HepG2 (cell line): ENCODE results near the gene METTL26. TPM values are rescaled to one million over a fixed set of nuclear protein-coding genes. Genes with fewer than 3 reads are reported as not detected.
A peak's percentile ranks its signal among the peaks of the same experiment; 100 is the strongest.

Experiments used
- ATAC-seq: fragments of 200-7000 bp; cut with Tn5 transposase; 3 replicates; pipeline ENCODE4 v1.9.1; 2020; ENCODE audit warnings: mild to moderate bottlenecking, moderate library complexity
- BruUV-seq: library from RNA; stranded (reverse); fragments of 400-500 nt; replicated peaks from 2 replicates; lab custom pipeline; 2021; lab: Mats Ljungman, UMichigan
- CTCF ChIA-PET: fragments of 300-600 bp; formaldehyde crosslinking; extraction: SDS; loops from one replicate; lab custom pipeline; 2021; ENCODE audit warnings: low total read pairs, inconsistent platforms, low intra/inter-chr PET ratio; lab: Yijun Ruan, JAX
- POLR2A ChIA-PET: fragments of 350-600 bp; sonication (Branson Sonifier 250); formaldehyde crosslinking; loops from one replicate; lab custom pipeline; 2020; ENCODE audit warnings: antibody characterized with exemption, inconsistent platforms; lab: Yijun Ruan, JAX
- DNase-seq: peaks from one replicate; pipeline ENCODE4 v3.0.0-alpha.2; 2015; ENCODE audit warnings: low spot score
- FAIRE-seq: peaks from 3 replicates; lab custom pipeline; 2011; peaks lifted over from hg19 to GRCh38; lab: Jason Lieb, UNC
- H2AFZ ChIP-seq: one replicate; pipeline ENCODE4 v1.6.1; 2011; ENCODE audit warnings: low read length, inconsistent platforms
- H3K27ac ChIP-seq: fragments of 300-600 bp; 3 replicates; pipeline ENCODE4 v1.8.0; 2011; ENCODE audit warnings: mixed run types, mild to moderate bottlenecking, mixed read lengths, low read length, inconsistent platforms; ENCODE audit not compliant: insufficient read depth; ENCODE audit errors: extremely low read length
- H3K27me3 ChIP-seq, 2 experiments: fragments of 200-600 bp in 1 of 2; 2 replicates in 1 of 2; 3 replicates in 1 of 2; pipeline versions ENCODE4 v1.6.0 to v1.8.0; 2011; ENCODE audit warnings: low read length in 2 of 2, mild to moderate bottlenecking in 2 of 2, moderate library complexity in 2 of 2, inconsistent platforms in 1 of 2; ENCODE audit not compliant: insufficient read depth in 2 of 2, control insufficient read depth in 1 of 2
- H3K36me3 ChIP-seq, 2 experiments: fragments of 200-600 bp in 1 of 2; replicated peaks in 1 of 2; 2 replicates in 1 of 2; 3 replicates in 1 of 2; pipeline versions ENCODE4 v1.5.1 to v1.8.0; 2011; ENCODE audit warnings: low read length in 2 of 2, inconsistent platforms in 1 of 2; ENCODE audit not compliant: insufficient read depth in 2 of 2, control insufficient read depth in 1 of 2
- H3K4me1 ChIP-seq: 2 replicates; pipeline ENCODE4 v1.5.1; 2012; ENCODE audit warnings: low read length, inconsistent platforms; ENCODE audit not compliant: insufficient read depth
- H3K4me2 ChIP-seq: 2 replicates; pipeline ENCODE4 v1.6.0; 2011; ENCODE audit warnings: low read depth, low read length, inconsistent platforms
- H3K4me3 ChIP-seq, 3 experiments: fragments of 200-600 bp in 1 of 3; sonication (generic), shearing (Covaris generic) in 1 of 3; replicated peaks in 1 of 3; 2 replicates each; pipeline ENCODE4 v1.5.1; 2011 to 2016; ENCODE audit warnings: low read length in 3 of 3, inconsistent platforms in 2 of 3, low read depth in 2 of 3, mild to moderate bottlenecking in 2 of 3, control low read depth in 1 of 3, mixed read lengths in 1 of 3; ENCODE audit not compliant: insufficient read depth in 1 of 3
- H3K79me2 ChIP-seq: one replicate; pipeline ENCODE4 v1.6.1; 2011; ENCODE audit warnings: low read length, inconsistent platforms; ENCODE audit not compliant: insufficient read depth
- H3K9ac ChIP-seq: 2 replicates; pipeline ENCODE4 v1.6.0; 2011; ENCODE audit warnings: mild to moderate bottlenecking, low read depth, low read length, inconsistent platforms; ENCODE audit not compliant: insufficient read depth
- H3K9me3 ChIP-seq: 2 replicates; pipeline ENCODE4 v1.5.1; 2012; ENCODE audit warnings: mild to moderate bottlenecking, low read length
- H4K20me1 ChIP-seq: 2 replicates; pipeline ENCODE4 v1.6.0; 2011; ENCODE audit warnings: inconsistent platforms, mild to moderate bottlenecking, low read length, moderate library complexity; ENCODE audit not compliant: insufficient read depth
- EP300 ChIP-seq, 3 experiments: sonication (generic) in 1 of 3; formaldehyde crosslinking in 1 of 3; IDR thresholded peaks; 2 replicates each; pipeline versions ENCODE4 v1.5.1 to v1.6.1; 2011 to 2020; ENCODE audit warnings: low read depth in 2 of 3, low read length in 2 of 3, borderline replicate concordance in 1 of 3, improper control_type of control experiment in 1 of 3, mild to moderate bottlenecking in 1 of 3, missing genetic modification reagents in 1 of 3, moderate library complexity in 1 of 3
- FOSL2 ChIP-seq: sonication (generic); formaldehyde crosslinking; IDR thresholded peaks from 2 replicates; pipeline ENCODE4 v1.4.0; 2020; ENCODE audit warnings: missing genetic modification reagents
- SALL2 ChIP-seq: sonication (generic); formaldehyde crosslinking; IDR thresholded peaks from 2 replicates; pipeline ENCODE4 v1.8.1; 2023; ENCODE audit warnings: mild to moderate bottlenecking, missing genetic modification reagents, inconsistent platforms
- STAT5B ChIP-seq: sonication (generic); formaldehyde crosslinking; IDR thresholded peaks from 2 replicates; pipeline ENCODE4 v1.4.0; 2020; ENCODE audit warnings: missing genetic modification reagents
- ZBTB1 ChIP-seq: sonication (generic); formaldehyde crosslinking; IDR thresholded peaks from 2 replicates; pipeline ENCODE4 v1.4.0; 2020; ENCODE audit warnings: missing genetic modification reagents, borderline replicate concordance
- ZEB1 ChIP-seq: IDR thresholded peaks from 2 replicates; pipeline ENCODE4 v1.6.1; 2012; ENCODE audit warnings: mild to moderate bottlenecking, low read depth, inconsistent platforms; ENCODE audit not compliant: insufficient replicate concordance
- ZFAT ChIP-seq: sonication (generic); formaldehyde crosslinking; conservative IDR thresholded peaks from 2 replicates; pipeline ENCODE4 v1.8.1; 2023; ENCODE audit warnings: missing genetic modification reagents, inconsistent platforms
- ZNF260 ChIP-seq: sonication (generic); formaldehyde crosslinking; IDR thresholded peaks from 2 replicates; pipeline ENCODE4 v1.4.0; 2020; ENCODE audit warnings: missing genetic modification reagents, low read depth, mild to moderate bottlenecking, borderline replicate concordance
- ZNF780A ChIP-seq: sonication (generic); formaldehyde crosslinking; IDR thresholded peaks from 2 replicates; pipeline ENCODE4 v1.8.0; 2022; ENCODE audit warnings: mild to moderate bottlenecking, missing genetic modification reagents, moderate library complexity
- WGBS: methylation state at CpG from one replicate; pipeline ENCODE4 v1.1.6; 2017; ENCODE audit warnings: low lambda C conversion rate; 5-methylcytosine and 5-hydroxymethylcytosine counted together
- in situ Hi-C: cut with HindIII; loops from 2 replicates; pipeline ENCODE4 v1.10.0; 2017; ENCODE audit warnings: low pct_unique_long_range_greater_than_20kb; ENCODE audit not compliant: extremely low pct_ligation_motif_present
- intact Hi-C: fragments of 100-400 bp; cut with micrococcal nuclease; formaldehyde crosslinking; loops from one replicate; pipeline ENCODE4 v1.10.0; 2022; ENCODE audit not compliant: unreplicated experiment
- polyA plus RNA-seq, 8 experiments: library from polyadenylated mRNA; depleted of rRNA in 3 of 8; stranded (reverse) in 7 of 8; unstranded in 1 of 8; fragments of >200 nt; fragmentation: Illumina TruSeq in 4 of 8; extraction: Trizol in 4 of 8; gene quantifications; 2 replicates each; pipeline versions ENCODE4 v1.2.1 to v1.2.3, GENCODE V29; 2011 to 2016; ENCODE audit warnings: low read depth in 4 of 8, missing spikeins in 1 of 8, mixed read lengths in 1 of 8; ENCODE audit not compliant: insufficient read depth in 1 of 8
- total RNA-seq, 5 experiments: library from RNA; depleted of rRNA; stranded (reverse); fragments of >200 nt; fragmentation: Illumina TruSeq; extraction: Trizol; gene quantifications; 2 replicates each; pipeline ENCODE4 v1.2.3, GENCODE V29; 2016; ENCODE audit warnings: low read depth in 1 of 5
- TF ChIP-seq, protein P1 (sequence below): sonication (generic); formaldehyde crosslinking; IDR thresholded peaks from 2 replicates; pipeline ENCODE4 v1.8.1; 2023; ENCODE audit warnings: missing genetic modification reagents, mild to moderate bottlenecking, borderline replicate concordance

The METTL26 gene
- total and polyA plus RNA-seq, 2 of the 13 experiments (the other 11 are each of a cell fraction or from before 2014, with no cell fraction given), result 65.5 to 70.1 TPM

DNA sequence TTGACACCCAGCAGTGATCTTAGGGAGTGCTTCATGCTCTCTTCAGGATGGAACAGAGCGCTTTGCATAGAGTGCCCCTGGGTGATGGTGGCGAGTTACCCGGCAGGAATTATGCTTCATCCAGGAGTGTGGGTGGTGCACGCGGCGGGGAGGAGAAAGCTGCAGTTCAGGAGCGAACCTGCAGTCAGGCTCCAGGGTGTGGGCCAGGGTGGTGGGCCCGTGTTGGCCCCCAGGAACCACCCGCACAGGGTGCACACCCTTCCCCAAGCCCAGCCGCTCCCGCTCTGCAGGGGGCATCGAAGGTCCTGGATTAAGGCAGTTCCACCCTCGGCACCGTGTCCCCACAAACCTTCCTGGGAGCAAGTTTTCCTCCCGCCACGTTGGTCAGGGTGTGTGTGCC is 42.3 kb downstream of the METTL26 start:
- no peak overlapping the region for H3K9ac ChIP-seq
- H3K4me2 ChIP-seq, result no peak overlapping the region; the same call in 1 of the 2 replicates
- no peak for ATAC-seq
- in situ Hi-C loops, result no loop called here
- intact Hi-C loops, result no loop called here
- no peak overlapping the region for H3K4me3 ChIP-seq
- TF ChIP-seq ZBTB1 (CRISPR knock-in tag) (no peak), ZNF260 (no peak), ZNF780A (CRISPR knock-in tag) (no peak)
- peaks cover 10% of the 10 kb centered on the region; the same call in 1 of the 2 replicates for H4K20me1 ChIP-seq
- H3K27me3 ChIP-seq, result no peaks in the 10 kb centered on the region; a peak in 1 of 5 replicates
- 98% methylated on average over 11 of the region's 16 CpGs for WGBS
- no peak overlapping the region for H3K27ac ChIP-seq
- FAIRE-seq, result no peak
- H3K36me3 ChIP-seq, result peaks cover 4 to 7% of the 10 kb centered on the region in 2 experiments; a peak in 1 of 5 replicates
- H3K9me3 ChIP-seq, result no peaks in the 10 kb centered on the region
- peaks cover 34% of the 10 kb centered on the region for H3K4me1 ChIP-seq
- peaks cover 43% of the 10 kb centered on the region for H3K79me2 ChIP-seq
- BruUV-seq, result no TSS peak
- no peak for DNase-seq
- ChIA-PET CTCF (no interaction called here), POLR2A (no interaction called here)
- H2AFZ ChIP-seq, result no peak overlapping the region

DNA sequence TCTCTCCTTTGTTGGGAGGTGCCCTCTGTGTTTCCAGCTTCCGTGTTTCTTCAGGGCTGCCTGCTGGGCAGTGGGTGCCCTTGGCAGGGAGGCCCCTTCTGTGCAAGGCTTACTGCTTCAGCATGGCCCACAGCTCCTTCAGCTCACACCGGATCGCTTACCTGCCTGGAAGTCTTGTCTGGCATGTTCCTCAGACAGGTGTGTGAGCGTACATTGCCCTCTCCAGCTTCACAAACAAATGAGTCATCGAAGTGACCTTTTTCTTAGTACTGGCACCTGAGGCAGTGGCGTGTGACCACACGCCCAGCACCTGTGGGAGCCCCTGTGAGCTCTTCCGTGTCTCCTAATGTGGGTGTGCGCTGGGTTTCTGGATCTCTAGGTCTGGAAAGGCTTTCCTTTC is 42.7 kb downstream of the METTL26 start:
- ChIA-PET POLR2A (interaction anchor here (1.3 kb wide), 1 partner anchor 35 kb away, joined by 3 read pairs; no protein-coding TSS in a partner anchor), CTCF (no interaction called here)
- no TSS peak for BruUV-seq
- Histone ChIP-seq H3K79me2 (peaks cover 46% of the 10 kb centered on the region), H3K27me3 (no peaks in the 10 kb centered on the region; a peak in 1 of 5 replicates), H2AFZ (no peak overlapping the region), H3K36me3 (peaks cover 4 to 7% of the 10 kb centered on the region in 2 experiments; a peak in 1 of 5 replicates), H3K27ac (no peak overlapping the region), H3K4me2 (no peak overlapping the region; the same call in 1 of the 2 replicates), H3K4me3 (no peak overlapping the region), H4K20me1 (peaks cover 10% of the 10 kb centered on the region; the same call in 1 of the 2 replicates), H3K4me1 (peaks cover 34% of the 10 kb centered on the region), H3K9ac (0 out of 2 replicates have a peak overlapping the region, but pooled peaks have one; percentile 15), H3K9me3 (no peaks in the 10 kb centered on the region)
- intact Hi-C loops, result no loop called here
- 96% methylated on average over 7 of the region's 9 CpGs for WGBS
- in situ Hi-C loops, result no loop called here
- no peak for DNase-seq
- FAIRE-seq, result no peak
- peak; percentile 73 for TF ChIP-seq FOSL2 (CRISPR knock-in tag)
- no peak for TF ChIP-seq ZFAT (CRISPR knock-in tag)
- TF ChIP-seq ZEB1, result peak; percentile 24
- TF ChIP-seq, protein P1, sequence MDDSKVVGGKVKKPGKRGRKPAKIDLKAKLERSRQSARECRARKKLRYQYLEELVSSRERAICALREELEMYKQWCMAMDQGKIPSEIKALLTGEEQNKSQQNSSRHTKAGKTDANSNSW (CRISPR knock-in tag), result no peak
- TF ChIP-seq STAT5B (CRISPR knock-in tag), result no peak
- TF ChIP-seq EP300 (IDR thresholded peaks at IDR 0.05; ENCODE audit: low read depth in 2 of 2, low read length in 2 of 2), result no peak
- no peak for TF ChIP-seq EP300 (CRISPR knock-in tag; IDR thresholded peaks at IDR 0.05; ENCODE audit: borderline replicate concordance)
- no peak for TF ChIP-seq SALL2 (CRISPR knock-in tag)
- TF ChIP-seq, all 625 proteins: peak for 2
- no peak for ATAC-seq
